IgD-negative memory B cell (primary cell): Measurements from ENCODE around the gene PCSK7. TPM values are rescaled to one million over a fixed set of nuclear protein-coding genes. Genes with fewer than 3 reads are reported as not detected.

Experiments
- H3K27ac Mint-ChIP-seq, 3 donors: one replicate each; pipeline ENCODE4 v1.8.0; 2020 to 2022; ENCODE audit warnings: mild to moderate bottlenecking in 3 of 3, mixed read lengths in 3 of 3, moderate library complexity in 1 of 3
- H3K27me3 Mint-ChIP-seq: one replicate; pipeline ENCODE4 v1.8.0; 2021; ENCODE audit warnings: mixed read lengths
- H3K36me3 Mint-ChIP-seq: one replicate; pipeline ENCODE4 v1.8.0; 2020; ENCODE audit warnings: mild to moderate bottlenecking, mixed read lengths
- H3K4me1 Mint-ChIP-seq, 3 donors: one replicate each; pipeline ENCODE4 v1.8.0; 2020 to 2022; ENCODE audit warnings: mixed read lengths in 3 of 3, mild to moderate bottlenecking in 1 of 3
- H3K4me3 Mint-ChIP-seq, 4 donors: one replicate each; pipeline ENCODE4 v1.8.0; 2020 to 2022; ENCODE audit warnings: mild to moderate bottlenecking in 4 of 4, mixed read lengths in 4 of 4, moderate library complexity in 3 of 4
- H3K9me3 Mint-ChIP-seq, 3 donors: one replicate each; pipeline ENCODE4 v1.8.0; 2020 to 2021; ENCODE audit warnings: mixed read lengths in 3 of 3, mild to moderate bottlenecking in 1 of 3
- polyA plus RNA-seq: library from polyadenylated mRNA; unstranded; fragments of 300-500 nt; fragmentation: Illumina TruSeq; gene quantifications from one replicate; pipeline ENCODE4 v1.2.3, GENCODE V29; 2021

PCSK7 gene
- polyA plus RNA-seq, 1 donor from 2014 or later: 68.1 TPM

DNA sequence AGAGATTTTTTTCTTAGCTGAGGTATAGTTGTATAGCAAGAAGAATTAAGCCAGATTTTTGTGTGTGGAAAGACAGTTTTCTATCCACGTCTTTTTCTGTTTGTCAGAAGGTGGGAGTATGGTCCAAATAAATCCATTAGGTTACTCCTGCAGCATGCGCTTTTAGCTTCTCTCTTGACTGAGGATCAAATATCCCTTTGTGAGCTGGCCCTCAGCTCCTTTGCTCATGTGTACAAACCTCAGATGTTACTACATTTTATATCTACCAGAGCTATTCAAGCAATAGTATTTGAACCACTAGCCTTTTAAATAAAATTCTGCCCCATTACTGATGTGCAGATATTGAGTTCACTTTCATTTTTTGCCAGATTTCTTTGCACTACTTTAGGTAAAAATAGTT is 62.1 kb downstream of the PCSK7 start:
- no peaks in the 10 kb centered on the region for H3K36me3 Mint-ChIP-seq
- H3K27ac Mint-ChIP-seq: no peak overlapping the region
- no peaks in the 10 kb centered on the region for H3K9me3 Mint-ChIP-seq
- no peak overlapping the region for H3K4me3 Mint-ChIP-seq
- H3K4me1 Mint-ChIP-seq: no peaks in the 10 kb centered on the region
- H3K27me3 Mint-ChIP-seq: no peaks in the 10 kb centered on the region

DNA sequence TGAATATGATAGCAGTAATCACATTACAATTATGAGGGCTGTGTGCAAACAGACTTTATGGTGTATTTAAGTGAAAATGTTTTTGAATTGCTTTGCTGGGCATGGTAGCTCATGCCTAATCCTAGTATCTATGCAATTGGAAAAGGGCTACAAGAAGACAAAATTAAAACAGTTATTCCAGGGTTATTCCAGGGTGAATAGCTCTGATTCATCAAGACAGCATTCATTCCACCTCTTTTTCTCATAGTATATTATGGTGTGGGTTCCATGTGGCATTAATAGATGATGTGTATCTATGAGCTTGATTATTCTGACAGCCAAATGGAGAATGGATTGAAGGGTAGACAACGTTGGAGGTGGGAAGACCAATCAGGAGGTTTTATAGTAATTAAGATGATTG is 65.4 kb downstream of the PCSK7 start:
- H3K36me3 Mint-ChIP-seq: peaks cover 2% of the 10 kb centered on the region
- no peak overlapping the region for H3K4me3 Mint-ChIP-seq
- no peaks in the 10 kb centered on the region for H3K27me3 Mint-ChIP-seq
- H3K27ac Mint-ChIP-seq: no peak overlapping the region
- H3K4me1 Mint-ChIP-seq: no peaks in the 10 kb centered on the region
- no peaks in the 10 kb centered on the region for H3K9me3 Mint-ChIP-seq

DNA sequence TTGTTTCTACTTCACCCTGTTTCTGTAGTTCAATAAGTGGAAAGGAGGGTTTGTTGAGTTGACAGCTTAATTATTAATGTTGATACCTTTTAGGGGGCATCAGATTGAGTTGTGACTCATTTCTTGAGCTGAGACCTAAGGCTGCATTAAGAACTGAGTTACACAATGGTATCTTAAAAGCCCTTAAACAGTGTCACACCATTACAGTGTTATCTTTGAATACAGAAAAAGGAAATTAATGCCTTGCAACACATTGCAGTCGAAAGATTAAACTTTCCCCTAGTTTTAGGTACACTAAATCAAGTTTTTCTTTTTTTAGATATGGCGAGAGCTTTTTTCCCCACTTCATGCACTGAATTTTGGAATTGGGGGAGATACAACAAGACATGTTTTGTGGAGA is 71.0 kb downstream of the PCSK7 start:
- H3K4me1 Mint-ChIP-seq: peaks cover 12 to 18% (median 12%) of the 10 kb centered on the region in 3 donors
- H3K4me3 Mint-ChIP-seq: no peak overlapping the region
- H3K27me3 Mint-ChIP-seq: no peaks in the 10 kb centered on the region
- H3K36me3 Mint-ChIP-seq: peaks cover 4% of the 10 kb centered on the region
- H3K27ac Mint-ChIP-seq: peak overlapping the region in 2 of 3 donors; percentile 27 to 62
- no peaks in the 10 kb centered on the region for H3K9me3 Mint-ChIP-seq

DNA sequence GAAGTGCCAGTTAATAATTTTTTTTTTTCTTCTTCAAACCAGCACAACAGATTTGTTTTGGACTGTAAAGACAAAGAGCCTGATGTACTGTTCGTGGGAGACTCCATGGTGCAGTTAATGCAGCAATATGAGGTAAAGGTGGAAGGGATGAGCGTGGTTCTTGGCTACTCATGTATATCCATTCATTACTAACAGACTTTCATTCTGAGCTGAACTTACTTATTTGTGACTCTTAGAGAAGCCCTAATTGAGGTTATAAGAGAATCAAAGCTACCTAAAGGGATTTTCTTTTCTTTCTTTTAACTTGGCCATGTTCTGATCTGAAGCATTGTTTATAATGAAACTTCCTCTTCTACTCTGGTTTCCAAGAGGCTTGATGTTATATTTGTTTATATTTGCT is 72.0 kb downstream of the PCSK7 start:
- peak overlapping the region in 1 of 4 donors; percentile 58 for H3K4me3 Mint-ChIP-seq
- peak overlapping the region in 2 of 3 donors; percentile 53 to 80 for H3K27ac Mint-ChIP-seq
- peaks cover 12 to 21% (median 15%) of the 10 kb centered on the region in 3 donors for H3K4me1 Mint-ChIP-seq
- peaks cover 4% of the 10 kb centered on the region for H3K36me3 Mint-ChIP-seq
- H3K9me3 Mint-ChIP-seq: no peaks in the 10 kb centered on the region
- no peaks in the 10 kb centered on the region for H3K27me3 Mint-ChIP-seq

DNA sequence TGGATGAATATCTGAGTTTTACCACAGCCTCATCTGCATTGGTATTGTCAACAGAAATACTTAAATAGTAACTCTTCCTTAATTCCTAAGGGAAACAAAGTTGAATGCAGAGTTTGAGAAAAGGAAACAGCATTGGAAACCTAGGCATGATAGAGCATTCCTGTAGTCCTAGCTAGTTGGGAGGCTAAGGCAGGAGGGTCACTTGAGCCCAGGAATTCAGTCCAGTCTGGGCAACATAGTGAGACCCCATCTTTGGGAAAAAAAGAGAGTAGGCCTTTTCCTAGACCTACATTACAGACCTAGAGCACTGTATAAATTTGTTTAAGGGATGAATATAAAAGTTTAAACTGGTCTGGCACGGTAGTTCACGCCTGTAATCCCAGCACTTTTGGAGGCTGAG is 74.4 kb downstream of the PCSK7 start:
- no peaks in the 10 kb centered on the region for H3K27me3 Mint-ChIP-seq
- H3K27ac Mint-ChIP-seq: no peak overlapping the region
- H3K36me3 Mint-ChIP-seq: peaks cover 2% of the 10 kb centered on the region
- H3K9me3 Mint-ChIP-seq: no peaks in the 10 kb centered on the region
- peaks cover 15 to 21% (median 17%) of the 10 kb centered on the region in 3 donors for H3K4me1 Mint-ChIP-seq
- H3K4me3 Mint-ChIP-seq: no peak overlapping the region

DNA sequence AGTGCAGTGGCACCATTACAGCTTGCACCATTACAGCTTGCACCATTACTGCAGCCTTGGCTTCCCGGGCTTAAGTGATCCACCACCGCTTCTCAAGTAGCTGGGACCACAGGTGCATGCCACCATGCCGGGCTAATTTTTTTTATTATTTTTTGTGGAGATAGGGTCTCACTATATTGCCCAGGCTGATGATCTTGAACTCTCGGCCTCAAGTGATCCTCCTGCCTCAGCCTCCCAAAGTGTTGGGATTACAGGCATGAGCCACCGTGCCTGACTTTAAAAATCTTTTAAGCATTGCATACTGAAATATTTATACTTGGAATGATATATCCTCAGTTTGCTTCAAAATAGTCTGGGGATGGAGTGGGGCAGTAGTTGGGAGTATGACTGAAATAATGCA is 77.4 kb downstream of the PCSK7 start:
- Mint-ChIP-seq H3K27me3 (no peaks in the 10 kb centered on the region), H3K4me1 (peaks cover 18 to 26% (median 19%) of the 10 kb centered on the region in 3 donors), H3K36me3 (peaks cover 2% of the 10 kb centered on the region), H3K4me3 (no peak overlapping the region), H3K9me3 (no peaks in the 10 kb centered on the region), H3K27ac (no peak overlapping the region)

Other genes starting within 250 kb of the PCSK7 start
- gene SIK3, start 133.6 kb downstream of the PCSK7 start, polyA plus RNA-seq: 25.1 TPM
- gene PAFAH1B2, start 87.8 kb downstream of the PCSK7 start, polyA plus RNA-seq: 20.6 TPM
- 61.0 TPM for gene SIDT2, start 53.3 kb downstream of the PCSK7 start, polyA plus RNA-seq
- 1.6 TPM for gene TAGLN, start 32.7 kb downstream of the PCSK7 start, polyA plus RNA-seq
- gene RNF214, start 598 bp upstream of the PCSK7 start, polyA plus RNA-seq: 12.5 TPM
- gene BACE1-AS, start 59.3 kb upstream of the PCSK7 start, polyA plus RNA-seq: 0.59 TPM
- not detected for gene BACE1, start 84.2 kb upstream of the PCSK7 start, polyA plus RNA-seq
- gene CEP164, start 95.8 kb upstream of the PCSK7 start, polyA plus RNA-seq: 17.7 TPM